GM12878 (cell line): ENCODE data around the gene VPS13C. TPM values are rescaled to one million over a fixed set of nuclear protein-coding genes. Genes with fewer than 3 reads are reported as not detected.

ENCODE experiments used
- ATAC-seq: fragments of 200-7000 bp; cut with Tn5 transposase; 3 replicates; pipeline ENCODE4 v1.9.1; 2020; ENCODE audit warnings: mild to moderate bottlenecking, moderate library complexity
- BruUV-seq: library from RNA; stranded (reverse); fragments of 400-500 nt; replicated peaks from 2 replicates; lab custom pipeline; 2021; lab: Mats Ljungman, UMichigan
- CTCF ChIA-PET: fragments of 300-600 bp; sonication (Branson Sonifier 250); formaldehyde crosslinking; extraction: SDS; loops from one replicate; lab custom pipeline; 2021; ENCODE audit warnings: inconsistent platforms; lab: Yijun Ruan, JAX
- POLR2A ChIA-PET: fragments of 350-600 bp; formaldehyde crosslinking; extraction: SDS; loops from one replicate; lab custom pipeline; 2021; ENCODE audit warnings: inconsistent platforms; lab: Charles Lee
- RAD21 ChIA-PET: fragments of 300-600 bp; sonication (Branson Sonifier 250); formaldehyde crosslinking; loops from one replicate; lab custom pipeline; 2023; ENCODE audit warnings: antibody characterized with exemption; ENCODE audit not compliant: unreplicated experiment; lab: Charles Lee
- SMC1A ChIA-PET: fragments of 300-600 bp; sonication (Branson Sonifier 250); formaldehyde crosslinking; loops from one replicate; lab custom pipeline; 2023; ENCODE audit not compliant: unreplicated experiment, uncharacterized antibody; lab: Charles Lee
- DNase-seq: peaks from one replicate; pipeline ENCODE4 v3.0.0-alpha.2; 2011; ENCODE audit warnings: low read depth, low spot score
- FAIRE-seq: peaks from 3 replicates; lab custom pipeline; 2011; peaks lifted over from hg19 to GRCh38; lab: Jason Lieb, UNC
- H2AFZ ChIP-seq: 2 replicates; pipeline ENCODE4 v1.6.0; 2011; ENCODE audit warnings: low read depth, low read length, control low read depth; ENCODE audit not compliant: control insufficient read depth
- H3K27ac ChIP-seq: 2 replicates; pipeline ENCODE4 v1.5.1; 2011; ENCODE audit warnings: control low read depth; ENCODE audit not compliant: control insufficient read depth, insufficient read depth
- H3K27me3 ChIP-seq, 2 experiments: replicated peaks in 1 of 2; 2 replicates each; pipeline versions ENCODE4 v1.6.0 to v1.6.1; 2011; ENCODE audit warnings: low read length in 1 of 2; ENCODE audit not compliant: control insufficient read depth in 2 of 2, insufficient read depth in 2 of 2
- H3K36me3 ChIP-seq, 2 experiments: 2 replicates each; pipeline ENCODE4 v1.5.1; 2011; ENCODE audit warnings: low read length in 1 of 2; ENCODE audit not compliant: control insufficient read depth in 2 of 2, insufficient read depth in 2 of 2
- H3K4me1 ChIP-seq: 2 replicates; pipeline ENCODE4 v1.6.1; 2011; ENCODE audit warnings: mild to moderate bottlenecking, low read length, moderate library complexity, mixed read lengths; ENCODE audit not compliant: control insufficient read depth, insufficient read depth
- H3K4me2 ChIP-seq: 2 replicates; pipeline ENCODE4 v1.6.0; 2011; ENCODE audit warnings: control low read depth; ENCODE audit not compliant: control insufficient read depth, insufficient read depth
- H3K4me3 ChIP-seq: fragments of 200-600 bp; sonication (generic); 2 replicates; pipeline ENCODE4 v1.5.1; 2016
- H3K79me2 ChIP-seq: 2 replicates; pipeline ENCODE4 v1.6.0; 2011; ENCODE audit warnings: low read length; ENCODE audit not compliant: control insufficient read depth, insufficient read depth
- H3K9ac ChIP-seq: 2 replicates; pipeline ENCODE4 v1.8.0; 2011; ENCODE audit warnings: low read length, control low read depth, mixed read lengths; ENCODE audit not compliant: control insufficient read depth, insufficient read depth
- H3K9me3 ChIP-seq: replicated peaks from 3 replicates; pipeline ENCODE4 v1.5.1; 2011; ENCODE audit warnings: mild to moderate bottlenecking, low read length; ENCODE audit not compliant: control insufficient read depth, insufficient read depth
- H4K20me1 ChIP-seq: 2 replicates; pipeline ENCODE4 v1.6.0; 2011; ENCODE audit not compliant: control insufficient read depth, insufficient read depth
- ASH2L ChIP-seq: fragments of 300-600, 200-600 bp; sonication (generic); IDR thresholded peaks from 2 replicates; pipeline ENCODE4 v1.6.1; 2017; ENCODE audit warnings: low read depth, mild to moderate bottlenecking, borderline replicate concordance
- BCL11A ChIP-seq: IDR thresholded peaks from 2 replicates; pipeline ENCODE4 v1.6.1; 2011; ENCODE audit warnings: low read depth, low read length
- CHD2 ChIP-seq: IDR thresholded peaks from 2 replicates; pipeline ENCODE4 v1.6.1; 2011; ENCODE audit warnings: low read depth, low read length, improper control_type of control experiment, borderline replicate concordance
- HDAC2 ChIP-seq: fragments of 200-600 bp; sonication (generic); IDR thresholded peaks from 2 replicates; pipeline ENCODE4 v1.6.1; 2017
- PML ChIP-seq: IDR thresholded peaks from 2 replicates; pipeline ENCODE4 v1.6.1; 2012; ENCODE audit warnings: low read length, inconsistent platforms
- RCOR1 ChIP-seq: conservative IDR thresholded peaks from 2 replicates; pipeline ENCODE4 v1.6.1; 2012; ENCODE audit warnings: low read depth, low read length, improper control_type of control experiment
- RFX5 ChIP-seq: IDR thresholded peaks from 2 replicates; pipeline ENCODE4 v1.6.1; 2011; ENCODE audit warnings: low read depth, low read length, improper control_type of control experiment
- WGBS: methylation state at CpG from one replicate; pipeline ENCODE4 v1.1.6; 2016; ENCODE audit warnings: low lambda C conversion rate; ENCODE audit not compliant: insufficient replicate concordance, insufficient coverage; ENCODE audit errors: missing lambda C conversion rate; 5-methylcytosine and 5-hydroxymethylcytosine counted together
- in situ Hi-C: fragments of 300-500 bp; cut with MboI; formaldehyde crosslinking; loops from 9 replicates; pipeline ENCODE4 v1.14.3; 2018; ENCODE audit warnings: mixed read lengths
- intact Hi-C: fragments of 100-400 bp; cut with micrococcal nuclease; formaldehyde crosslinking; loops from one replicate; pipeline ENCODE4 v1.14.2; 2022; ENCODE audit not compliant: unreplicated experiment
- polyA plus RNA-seq, 11 experiments: library from polyadenylated mRNA; depleted of rRNA in 4 of 11; unstranded in 6 of 11; stranded (reverse) in 5 of 11; fragments of >200 nt; fragmentation: Nextera tagmentation in 4 of 11; fragmentation: Illumina TruSeq in 1 of 11; extraction: Ambion mirVana in 4 of 11; extraction: Trizol in 1 of 11; gene quantifications; 1 replicate in 1 of 11; 2 replicates in 10 of 11; pipeline versions ENCODE4 v1.2.1 to v1.2.3, GENCODE V29; 2011 to 2016; ENCODE audit warnings: inconsistent platforms in 2 of 11, missing spikeins in 2 of 11, low read depth in 1 of 11
- total RNA-seq, 4 experiments: library from RNA; depleted of rRNA in 3 of 4; stranded (reverse); fragments of >200 nt in 3 of 4; fragmentation: Illumina TruSeq in 1 of 4; extraction: Trizol in 1 of 4; gene quantifications; 2 replicates each; pipeline versions ENCODE4 v1.2.1 to v1.2.3, GENCODE V29; 2013 to 2021
- TF ChIP-seq, protein P1 (sequence below): fragments of 450-650 bp; IDR thresholded peaks from 2 replicates; pipeline ENCODE4 v1.6.1; 2017; ENCODE audit warnings: borderline replicate concordance
- TF ChIP-seq, protein P2 (sequence below): fragments of 450-650 bp; IDR thresholded peaks from 2 replicates; pipeline ENCODE4 v1.6.1; 2016; ENCODE audit warnings: mild to moderate bottlenecking, moderate library complexity, borderline replicate concordance

The VPS13C gene
- total and polyA plus RNA-seq, 10 of the 15 experiments (the other 5 are each of a cell fraction or from before 2014, with no cell fraction given): 9.3 to 53.1 (median 31.8) TPM

DNA sequence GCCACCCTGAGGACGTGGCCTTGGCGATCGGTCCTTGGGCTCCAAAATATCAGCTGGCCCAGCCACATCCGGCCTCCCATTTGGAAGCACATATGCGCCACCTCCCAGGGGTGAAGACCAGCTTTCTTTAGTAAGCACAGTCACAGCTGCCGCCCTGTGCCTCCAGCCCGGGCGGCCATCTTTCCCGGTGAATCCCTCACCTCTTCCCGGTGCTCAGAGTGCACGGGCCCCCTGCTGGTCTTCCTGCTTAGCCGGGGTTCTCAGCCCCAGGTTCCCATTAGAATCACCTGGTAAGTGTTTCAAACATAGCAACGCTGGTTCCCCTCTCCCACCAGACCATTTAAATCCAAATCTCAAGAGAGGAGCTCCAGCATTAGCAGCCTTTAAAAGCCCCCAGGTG lies 232.2 kb downstream of the VPS13C start:
- Histone ChIP-seq H3K36me3 (no peaks in the 10 kb centered on the region), H2AFZ (no peak overlapping the region), H3K4me1 (no peaks in the 10 kb centered on the region), H3K4me3 (no peak overlapping the region), H4K20me1 (no peaks in the 10 kb centered on the region), H3K9ac (no peak overlapping the region), H3K9me3 (no peaks in the 10 kb centered on the region), H3K79me2 (no peaks in the 10 kb centered on the region), H3K4me2 (no peak overlapping the region), H3K27me3 (no peaks in the 10 kb centered on the region; a peak in 2 of 4 replicates), H3K27ac (no peak overlapping the region)
- in situ Hi-C loops (loop anchor here (25.0 kb wide), 2 partner anchors 1316 to 1466 kb away; no protein-coding TSS in a partner anchor), intact Hi-C loops (no loop called here)
- ChIA-PET SMC1A (no interaction called here), POLR2A (no interaction called here), CTCF (no interaction called here), RAD21 (no interaction called here)
- FAIRE-seq: no peak
- BruUV-seq: no TSS peak
- no peak for DNase-seq
- no peak for TF ChIP-seq BCL11A
- TF ChIP-seq, protein P1, sequence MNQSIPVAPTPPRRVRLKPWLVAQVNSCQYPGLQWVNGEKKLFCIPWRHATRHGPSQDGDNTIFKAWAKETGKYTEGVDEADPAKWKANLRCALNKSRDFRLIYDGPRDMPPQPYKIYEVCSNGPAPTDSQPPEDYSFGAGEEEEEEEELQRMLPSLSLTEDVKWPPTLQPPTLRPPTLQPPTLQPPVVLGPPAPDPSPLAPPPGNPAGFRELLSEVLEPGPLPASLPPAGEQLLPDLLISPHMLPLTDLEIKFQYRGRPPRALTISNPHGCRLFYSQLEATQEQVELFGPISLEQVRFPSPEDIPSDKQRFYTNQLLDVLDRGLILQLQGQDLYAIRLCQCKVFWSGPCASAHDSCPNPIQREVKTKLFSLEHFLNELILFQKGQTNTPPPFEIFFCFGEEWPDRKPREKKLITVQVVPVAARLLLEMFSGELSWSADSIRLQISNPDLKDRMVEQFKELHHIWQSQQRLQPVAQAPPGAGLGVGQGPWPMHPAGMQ: no peak
- no peak for TF ChIP-seq ASH2L
- no peak for TF ChIP-seq PML
- no peak for TF ChIP-seq CHD2
- TF ChIP-seq RCOR1: no peak
- 27% methylated on average over 10 of the region's 13 CpGs for WGBS
- ATAC-seq: no peak

DNA sequence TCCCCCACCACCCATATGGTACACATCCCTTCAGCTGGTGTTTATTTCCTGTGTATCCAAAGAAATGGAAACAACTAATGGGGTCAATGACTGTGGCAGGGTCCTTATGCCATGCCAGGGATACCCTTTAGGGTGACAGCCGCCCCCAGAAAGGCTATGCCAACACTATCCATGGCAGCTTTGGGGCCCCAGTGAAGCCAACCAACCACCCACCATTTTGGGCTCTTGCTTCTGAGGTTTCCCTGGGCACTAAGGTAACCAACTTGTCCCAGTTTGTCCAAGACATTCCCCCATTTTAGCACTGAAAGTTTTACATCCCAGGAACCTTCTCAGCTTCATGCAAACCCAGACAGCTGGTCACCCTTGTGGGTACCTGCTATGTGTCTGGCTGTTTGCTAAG lies 233.1 kb downstream of the VPS13C start:
- H3K4me1 ChIP-seq: no peaks in the 10 kb centered on the region
- H3K9me3 ChIP-seq: no peaks in the 10 kb centered on the region
- SMC1A ChIA-PET: no interaction called here
- BruUV-seq: no TSS peak
- ATAC-seq: no peak
- DNase-seq: no peak
- intact Hi-C loops: no loop called here
- H3K79me2 ChIP-seq: no peaks in the 10 kb centered on the region
- CTCF ChIA-PET: no interaction called here
- WGBS: 0% methylated on average over 1 of the region's 1 CpG
- H3K27ac ChIP-seq: no peak overlapping the region
- H3K9ac ChIP-seq: no peak overlapping the region
- H3K4me3 ChIP-seq: no peak overlapping the region
- no peak for FAIRE-seq
- no peak overlapping the region for H2AFZ ChIP-seq
- in situ Hi-C loops: loop anchor here (25.0 kb wide), 2 partner anchors 1315 to 1465 kb away; no protein-coding TSS in a partner anchor
- H4K20me1 ChIP-seq: no peaks in the 10 kb centered on the region
- H3K27me3 ChIP-seq: no peaks in the 10 kb centered on the region; a peak in 2 of 4 replicates
- RAD21 ChIA-PET: no interaction called here
- H3K36me3 ChIP-seq: no peaks in the 10 kb centered on the region
- POLR2A ChIA-PET: no interaction called here
- no peak overlapping the region for H3K4me2 ChIP-seq
- TF ChIP-seq RFX5 (no peak), HDAC2 (no peak)
- TF ChIP-seq, protein P2, sequence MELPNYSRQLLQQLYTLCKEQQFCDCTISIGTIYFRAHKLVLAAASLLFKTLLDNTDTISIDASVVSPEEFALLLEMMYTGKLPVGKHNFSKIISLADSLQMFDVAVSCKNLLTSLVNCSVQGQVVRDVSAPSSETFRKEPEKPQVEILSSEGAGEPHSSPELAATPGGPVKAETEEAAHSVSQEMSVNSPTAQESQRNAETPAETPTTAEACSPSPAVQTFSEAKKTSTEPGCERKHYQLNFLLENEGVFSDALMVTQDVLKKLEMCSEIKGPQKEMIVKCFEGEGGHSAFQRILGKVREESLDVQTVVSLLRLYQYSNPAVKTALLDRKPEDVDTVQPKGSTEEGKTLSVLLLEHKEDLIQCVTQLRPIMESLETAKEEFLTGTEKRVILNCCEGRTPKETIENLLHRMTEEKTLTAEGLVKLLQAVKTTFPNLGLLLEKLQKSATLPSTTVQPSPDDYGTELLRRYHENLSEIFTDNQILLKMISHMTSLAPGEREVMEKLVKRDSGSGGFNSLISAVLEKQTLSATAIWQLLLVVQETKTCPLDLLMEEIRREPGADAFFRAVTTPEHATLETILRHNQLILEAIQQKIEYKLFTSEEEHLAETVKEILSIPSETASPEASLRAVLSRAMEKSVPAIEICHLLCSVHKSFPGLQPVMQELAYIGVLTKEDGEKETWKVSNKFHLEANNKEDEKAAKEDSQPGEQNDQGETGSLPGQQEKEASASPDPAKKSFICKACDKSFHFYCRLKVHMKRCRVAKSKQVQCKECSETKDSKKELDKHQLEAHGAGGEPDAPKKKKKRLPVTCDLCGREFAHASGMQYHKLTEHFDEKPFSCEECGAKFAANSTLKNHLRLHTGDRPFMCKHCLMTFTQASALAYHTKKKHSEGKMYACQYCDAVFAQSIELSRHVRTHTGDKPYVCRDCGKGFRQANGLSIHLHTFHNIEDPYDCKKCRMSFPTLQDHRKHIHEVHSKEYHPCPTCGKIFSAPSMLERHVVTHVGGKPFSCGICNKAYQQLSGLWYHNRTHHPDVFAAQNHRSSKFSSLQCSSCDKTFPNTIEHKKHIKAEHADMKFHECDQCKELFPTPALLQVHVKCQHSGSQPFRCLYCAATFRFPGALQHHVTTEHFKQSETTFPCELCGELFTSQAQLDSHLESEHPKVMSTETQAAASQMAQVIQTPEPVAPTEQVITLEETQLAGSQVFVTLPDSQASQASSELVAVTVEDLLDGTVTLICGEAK: no peak
